HepG2 (cell line): ENCODE results near the gene CD300A. TPM values are rescaled to one million over a fixed set of nuclear protein-coding genes. Genes with fewer than 3 reads are reported as not detected.
A peak's percentile ranks its signal among the peaks of the same experiment; 100 is the strongest.

Experiments used
- AKNA ChIP-seq: sonication (generic); formaldehyde crosslinking; IDR thresholded peaks from 2 replicates; pipeline ENCODE4 v1.4.0; 2020; ENCODE audit warnings: missing genetic modification reagents, borderline replicate concordance
- ARNT2 ChIP-seq: sonication (generic); formaldehyde crosslinking; IDR thresholded peaks from 2 replicates; pipeline ENCODE4 v1.8.0; 2022; ENCODE audit warnings: mild to moderate bottlenecking, low read depth, missing genetic modification reagents, moderate library complexity
- CENPT ChIP-seq: sonication (generic); formaldehyde crosslinking; IDR thresholded peaks from 2 replicates; pipeline ENCODE4 v1.8.0; 2022; ENCODE audit warnings: low read depth, mild to moderate bottlenecking, moderate library complexity, missing genetic modification reagents
- EED ChIP-seq: sonication (generic); formaldehyde crosslinking; IDR thresholded peaks from 2 replicates; pipeline ENCODE4 v1.5.0; 2020; ENCODE audit warnings: mild to moderate bottlenecking, missing genetic modification reagents
- IRF1 ChIP-seq: sonication (generic); formaldehyde crosslinking; IDR thresholded peaks from 2 replicates; pipeline ENCODE4 v1.4.0; 2020; ENCODE audit warnings: low read depth, mild to moderate bottlenecking, missing genetic modification reagents
- NONO ChIP-seq, 2 experiments: fragments of 450-650 bp in 1 of 2; sonication (generic) in 1 of 2; formaldehyde crosslinking in 1 of 2; IDR thresholded peaks in 1 of 2; conservative IDR thresholded peaks in 1 of 2; 2 replicates each; pipeline versions ENCODE4 v1.6.1 to v1.8.0; 2017 to 2022; ENCODE audit warnings: mild to moderate bottlenecking in 1 of 2, missing genetic modification reagents in 1 of 2, moderate library complexity in 1 of 2
- PCBP2 ChIP-seq: fragments of 200-400 bp; formaldehyde crosslinking; optimal IDR thresholded peaks from 2 replicates; pipeline ENCODE3; 2018; ENCODE audit warnings: low read length, low read depth; ENCODE audit not compliant: poor library complexity, severe bottlenecking
- PRDM10 ChIP-seq: sonication (generic); formaldehyde crosslinking; IDR thresholded peaks from 2 replicates; pipeline ENCODE4 v1.4.0; 2020; ENCODE audit warnings: low read depth, missing genetic modification reagents
- PRMT3 ChIP-seq: sonication (generic); formaldehyde crosslinking; IDR thresholded peaks from 2 replicates; pipeline ENCODE4 v1.8.1; 2022; ENCODE audit warnings: low read depth, mild to moderate bottlenecking, moderate library complexity, missing genetic modification reagents, borderline replicate concordance
- SALL1 ChIP-seq: sonication (generic); formaldehyde crosslinking; IDR thresholded peaks from 2 replicates; pipeline ENCODE4 v1.8.0; 2022; ENCODE audit warnings: mild to moderate bottlenecking, missing genetic modification reagents
- TEAD3 ChIP-seq: optimal IDR thresholded peaks from 2 replicates; pipeline ENCODE3; 2016; ENCODE audit warnings: borderline replicate concordance
- THRA ChIP-seq: sonication (generic); formaldehyde crosslinking; IDR thresholded peaks from 2 replicates; pipeline ENCODE4 v1.4.0; 2020; ENCODE audit warnings: missing genetic modification reagents, borderline replicate concordance
- XBP1 ChIP-seq: sonication (generic); formaldehyde crosslinking; IDR thresholded peaks from 2 replicates; pipeline ENCODE4 v1.5.0; 2020; ENCODE audit warnings: missing genetic modification reagents
- ZNF282 ChIP-seq: fragments of 450-650 bp; IDR thresholded peaks from 2 replicates; pipeline ENCODE4 v1.6.1; 2018; ENCODE audit not compliant: partially characterized antibody
- ZNF720 ChIP-seq: sonication (generic); formaldehyde crosslinking; IDR thresholded peaks from 2 replicates; pipeline ENCODE4 v1.4.0; 2020; ENCODE audit warnings: missing genetic modification reagents
- ZNF776 ChIP-seq: sonication (generic); formaldehyde crosslinking; IDR thresholded peaks from 2 replicates; pipeline ENCODE4 v1.4.0; 2020; ENCODE audit warnings: mild to moderate bottlenecking, missing genetic modification reagents
- ZSCAN9 ChIP-seq: IDR thresholded peaks from 2 replicates; pipeline ENCODE4 v1.6.1; 2016; ENCODE audit warnings: borderline replicate concordance
- polyA plus RNA-seq, 8 experiments: library from polyadenylated mRNA; depleted of rRNA in 3 of 8; stranded (reverse) in 7 of 8; unstranded in 1 of 8; fragments of >200 nt; fragmentation: Illumina TruSeq in 4 of 8; extraction: Trizol in 4 of 8; gene quantifications; 2 replicates each; pipeline versions ENCODE4 v1.2.1 to v1.2.3, GENCODE V29; 2011 to 2016; ENCODE audit warnings: low read depth in 4 of 8, missing spikeins in 1 of 8, mixed read lengths in 1 of 8; ENCODE audit not compliant: insufficient read depth in 1 of 8
- total RNA-seq, 5 experiments: library from RNA; depleted of rRNA; stranded (reverse); fragments of >200 nt; fragmentation: Illumina TruSeq; extraction: Trizol; gene quantifications; 2 replicates each; pipeline ENCODE4 v1.2.3, GENCODE V29; 2016; ENCODE audit warnings: low read depth in 1 of 5

The CD300A gene
- total and polyA plus RNA-seq, 2 of the 13 experiments (the other 11 are each of a cell fraction or from before 2014, with no cell fraction given), result not detected

- TF ChIP-seq AKNA (CRISPR knock-in tag) (0 out of 2 replicates have a peak, but pooled peaks have one; percentile 47), XBP1 (CRISPR knock-in tag) (peak; percentile 61; the same call in 1 of the 2 replicates), ZSCAN9 (peak; percentile 85), ZNF282 (no peak), IRF1 (peak; percentile 86; the same call in 1 of the 2 replicates), ZNF720 (0 out of 2 replicates have a peak, but pooled peaks have one; percentile 24), ARNT2 (CRISPR knock-in tag) (no peak), PRMT3 (CRISPR knock-in tag) (no peak), THRA (CRISPR knock-in tag) (peak; percentile 92; the same call in 1 of the 2 replicates), PCBP2 (no peak), PRDM10 (CRISPR knock-in tag) (peak; percentile 83; the same call in 1 of the 2 replicates), CENPT (CRISPR knock-in tag) (0 out of 2 replicates have a peak, but pooled peaks have one; percentile 71), ZNF776 (CRISPR knock-in tag) (no peak), NONO (IDR thresholded peaks at IDR 0.05) (no peak), NONO (CRISPR knock-in tag; conservative IDR thresholded peaks at IDR 0.05) (peak; percentile 99), TEAD3 (peak; percentile 91), SALL1 (CRISPR knock-in tag) (peak; percentile 98), EED (CRISPR knock-in tag) (no peak)
Measured at GRCh38 chr17:74442670-74443515, 23.5 kb upstream of the CD300A start (continued).
